Osteocyte (in vitro differentiated cells): ENCODE data around the gene EXOC6B. TPM values are rescaled to one million over a fixed set of nuclear protein-coding genes. Genes with fewer than 3 reads are reported as not detected.

Source experiments
- DNase-seq: peaks from one replicate; pipeline ENCODE4 v3.0.0; 2021; ENCODE audit warnings: mixed read lengths; ENCODE audit not compliant: unreplicated experiment; ENCODE audit errors: extremely low spot score
- H3K27ac Mint-ChIP-seq: one replicate; pipeline ENCODE4 v1.8.0; 2021; ENCODE audit warnings: mild to moderate bottlenecking, mixed read lengths; ENCODE audit not compliant: unreplicated experiment
- H3K27me3 Mint-ChIP-seq: one replicate; pipeline ENCODE4 v1.8.0; 2021; ENCODE audit warnings: mixed read lengths; ENCODE audit not compliant: unreplicated experiment
- H3K36me3 Mint-ChIP-seq: one replicate; pipeline ENCODE4 v1.8.0; 2021; ENCODE audit warnings: mixed read lengths; ENCODE audit not compliant: unreplicated experiment
- H3K4me1 Mint-ChIP-seq: one replicate; pipeline ENCODE4 v1.8.0; 2021; ENCODE audit warnings: mixed read lengths; ENCODE audit not compliant: unreplicated experiment
- H3K4me3 Mint-ChIP-seq: one replicate; pipeline ENCODE4 v1.8.0; 2021; ENCODE audit warnings: mild to moderate bottlenecking, moderate library complexity, mixed read lengths; ENCODE audit not compliant: unreplicated experiment
- H3K9me3 Mint-ChIP-seq: one replicate; pipeline ENCODE4 v1.8.0; 2021; ENCODE audit warnings: mixed read lengths; ENCODE audit not compliant: unreplicated experiment
- total RNA-seq: library from RNA; stranded (reverse); gene quantifications from 2 replicates; pipeline ENCODE4 v1.2.1, GENCODE V29; 2021
- TF ChIP-seq, protein P1 (sequence below): fragments of 200-600 bp; sonication (generic); IDR thresholded peaks from 2 replicates; pipeline ENCODE4 v1.5.0; 2021; ENCODE audit warnings: antibody characterized with exemption, mild to moderate bottlenecking, moderate library complexity

EXOC6B gene
- total RNA-seq, 1 donor from 2014 or later: 33.8 TPM

DNA sequence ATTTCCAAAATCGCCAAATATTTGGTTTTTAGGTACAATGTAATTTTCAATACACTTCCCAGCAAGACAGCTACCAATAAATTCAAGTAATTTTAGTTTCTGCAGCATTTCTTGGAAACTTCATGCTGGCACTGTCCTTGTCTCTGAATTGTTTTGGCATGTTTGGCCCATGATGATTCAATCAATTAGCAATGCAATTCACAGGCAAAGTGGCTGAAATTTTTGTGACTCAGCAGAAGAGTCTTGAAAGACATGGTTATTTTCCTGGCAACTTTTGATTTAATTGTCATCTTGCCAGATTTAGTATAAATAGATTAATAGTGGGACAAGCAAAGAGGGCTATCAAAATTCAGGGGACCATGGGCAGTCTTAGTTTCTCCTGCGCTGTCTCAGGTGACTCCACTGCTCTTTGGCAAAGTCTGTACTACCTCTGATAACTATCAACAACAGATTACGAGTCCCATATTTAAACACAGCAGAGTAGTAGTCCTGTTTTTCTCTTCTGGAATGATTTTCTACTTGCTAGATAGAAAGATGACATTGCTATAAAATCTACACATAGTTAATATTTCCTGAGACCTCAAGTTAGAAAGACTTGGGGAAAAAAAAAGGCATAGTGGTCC is 589.3 kb downstream of the EXOC6B start:
- Mint-ChIP-seq H3K27ac (no peak overlapping the region), H3K4me3 (no peak overlapping the region), H3K9me3 (no peaks in the 10 kb centered on the region), H3K4me1 (peaks cover 24% of the 10 kb centered on the region), H3K36me3 (peaks cover 2% of the 10 kb centered on the region), H3K27me3 (no peaks in the 10 kb centered on the region)
- TF ChIP-seq, protein P1, sequence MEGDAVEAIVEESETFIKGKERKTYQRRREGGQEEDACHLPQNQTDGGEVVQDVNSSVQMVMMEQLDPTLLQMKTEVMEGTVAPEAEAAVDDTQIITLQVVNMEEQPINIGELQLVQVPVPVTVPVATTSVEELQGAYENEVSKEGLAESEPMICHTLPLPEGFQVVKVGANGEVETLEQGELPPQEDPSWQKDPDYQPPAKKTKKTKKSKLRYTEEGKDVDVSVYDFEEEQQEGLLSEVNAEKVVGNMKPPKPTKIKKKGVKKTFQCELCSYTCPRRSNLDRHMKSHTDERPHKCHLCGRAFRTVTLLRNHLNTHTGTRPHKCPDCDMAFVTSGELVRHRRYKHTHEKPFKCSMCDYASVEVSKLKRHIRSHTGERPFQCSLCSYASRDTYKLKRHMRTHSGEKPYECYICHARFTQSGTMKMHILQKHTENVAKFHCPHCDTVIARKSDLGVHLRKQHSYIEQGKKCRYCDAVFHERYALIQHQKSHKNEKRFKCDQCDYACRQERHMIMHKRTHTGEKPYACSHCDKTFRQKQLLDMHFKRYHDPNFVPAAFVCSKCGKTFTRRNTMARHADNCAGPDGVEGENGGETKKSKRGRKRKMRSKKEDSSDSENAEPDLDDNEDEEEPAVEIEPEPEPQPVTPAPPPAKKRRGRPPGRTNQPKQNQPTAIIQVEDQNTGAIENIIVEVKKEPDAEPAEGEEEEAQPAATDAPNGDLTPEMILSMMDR: no peak
- DNase-seq: no peak

DNA sequence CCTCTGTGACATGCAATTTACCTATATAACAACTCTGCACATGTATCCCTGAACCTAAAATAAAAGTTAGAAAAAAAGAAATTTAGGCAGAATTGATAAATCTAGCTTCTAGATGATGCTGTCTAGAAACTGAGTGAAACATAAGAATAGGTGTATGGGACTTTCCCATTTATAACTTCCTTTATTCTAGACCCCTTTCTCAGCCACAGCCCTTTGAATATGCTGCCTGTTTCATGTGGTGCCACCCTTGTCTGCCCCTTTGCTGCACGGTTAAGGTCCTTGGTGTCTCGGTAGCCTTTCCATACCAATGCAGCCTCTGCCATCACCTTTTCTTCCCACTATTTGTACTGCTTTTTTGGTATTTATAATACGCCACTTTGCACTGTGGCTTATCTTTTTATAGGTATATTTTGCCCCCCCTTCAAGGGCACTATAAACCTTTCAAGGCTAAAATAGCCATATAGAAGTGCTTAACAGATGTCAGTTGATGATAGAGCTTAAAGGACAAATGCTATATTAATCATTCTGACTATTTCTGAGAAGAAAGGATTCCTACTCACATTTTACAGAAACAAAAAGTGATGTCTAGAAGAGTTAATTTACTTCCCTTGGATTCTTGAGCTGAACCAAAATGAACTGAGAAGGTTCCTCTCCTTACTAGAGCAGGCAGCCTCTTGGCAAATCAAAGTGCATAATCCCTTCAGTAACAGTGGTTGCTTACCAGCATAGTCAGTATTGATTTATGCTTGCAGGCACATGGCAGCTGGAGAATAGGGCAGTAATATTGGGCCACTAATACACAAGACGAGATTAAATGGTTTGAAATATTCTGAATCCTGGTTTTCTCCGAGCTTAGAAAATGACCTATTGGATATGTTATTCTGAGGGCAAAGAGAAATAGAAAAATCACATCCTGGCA is 590.1 kb downstream of the EXOC6B start:
- no peak overlapping the region for H3K27ac Mint-ChIP-seq
- DNase-seq: no peak
- no peaks in the 10 kb centered on the region for H3K27me3 Mint-ChIP-seq
- H3K9me3 Mint-ChIP-seq: no peaks in the 10 kb centered on the region
- TF ChIP-seq, protein P1: no peak
- peaks cover 18% of the 10 kb centered on the region for H3K4me1 Mint-ChIP-seq
- H3K36me3 Mint-ChIP-seq: no peaks in the 10 kb centered on the region
- no peak overlapping the region for H3K4me3 Mint-ChIP-seq

DNA sequence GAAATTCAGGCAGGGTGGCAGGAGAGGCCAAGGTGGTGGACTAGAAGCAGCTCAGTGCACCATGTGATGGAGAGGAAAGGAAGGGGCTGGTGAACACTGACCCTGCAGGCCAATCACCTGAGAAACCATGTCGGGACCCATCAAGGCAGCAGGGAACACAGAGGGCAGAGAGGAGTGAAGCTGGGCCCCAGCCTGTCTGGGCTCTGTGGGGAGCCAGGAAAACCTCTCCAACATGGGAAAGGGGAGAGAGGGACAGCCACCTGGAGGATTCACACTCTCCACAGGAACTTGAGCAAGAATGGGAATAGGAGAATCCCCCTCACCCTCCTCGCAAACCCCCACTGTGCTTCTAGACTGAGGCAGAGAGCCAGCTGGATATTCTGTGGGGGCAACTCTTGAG is 592.6 kb downstream of the EXOC6B start:
- no peaks in the 10 kb centered on the region for H3K9me3 Mint-ChIP-seq
- no peak for DNase-seq
- H3K36me3 Mint-ChIP-seq: no peaks in the 10 kb centered on the region
- no peak overlapping the region for H3K27ac Mint-ChIP-seq
- H3K27me3 Mint-ChIP-seq: no peaks in the 10 kb centered on the region
- H3K4me3 Mint-ChIP-seq: no peak overlapping the region
- H3K4me1 Mint-ChIP-seq: peaks cover 18% of the 10 kb centered on the region
- TF ChIP-seq, protein P1: no peak

DNA sequence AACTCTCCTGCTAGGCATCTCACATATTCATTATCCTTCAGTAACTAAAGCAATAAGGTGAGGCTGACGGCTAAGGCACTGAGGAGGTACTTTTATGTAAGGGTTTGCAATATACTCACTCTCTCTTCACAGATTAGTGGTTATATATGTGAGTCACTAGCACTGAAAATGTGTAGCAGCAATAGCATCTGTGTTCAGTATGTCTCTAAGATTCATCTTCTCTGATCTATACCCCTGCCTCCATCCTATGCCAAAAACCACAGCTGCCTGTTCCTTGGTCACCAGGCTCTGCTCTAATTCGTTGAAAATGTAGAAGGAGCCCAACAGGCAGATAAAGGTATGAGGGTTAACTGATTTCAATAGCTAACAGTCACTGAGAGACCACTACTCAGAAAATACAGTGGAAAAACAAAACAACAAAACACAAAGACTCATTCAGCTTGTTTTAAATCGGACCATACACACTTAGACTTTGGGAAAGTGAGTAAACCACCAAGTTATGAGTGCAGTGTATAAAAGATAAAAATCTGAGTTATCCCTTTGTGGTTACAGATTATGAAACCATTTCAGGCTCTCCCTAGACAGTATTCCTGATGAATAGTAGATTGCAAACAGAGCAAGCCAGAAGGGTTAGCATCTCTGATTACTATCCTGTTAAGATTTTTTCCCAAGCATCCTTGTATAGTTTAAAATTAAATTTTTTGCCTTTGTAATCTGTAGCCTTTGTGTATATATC is 602.8 kb downstream of the EXOC6B start:
- Mint-ChIP-seq H3K4me3 (no peak overlapping the region), H3K36me3 (no peaks in the 10 kb centered on the region), H3K27ac (no peak overlapping the region), H3K9me3 (peaks cover 7% of the 10 kb centered on the region), H3K27me3 (no peaks in the 10 kb centered on the region), H3K4me1 (peaks cover 3% of the 10 kb centered on the region)
- TF ChIP-seq, protein P1: no peak
- DNase-seq: no peak
